Activated CD8-positive, alpha-beta memory T cell treated with anti-CD3 and anti-CD28 coated beads, Interleukin-2, amount 50 U/mL, for 4 hours (primary cell): ENCODE data around the gene CDKN1C.

Experiments used
- DNase-seq: peaks from one replicate; pipeline ENCODE4 v3.0.0-alpha.2; 2020

The CDKN1C gene

DNA sequence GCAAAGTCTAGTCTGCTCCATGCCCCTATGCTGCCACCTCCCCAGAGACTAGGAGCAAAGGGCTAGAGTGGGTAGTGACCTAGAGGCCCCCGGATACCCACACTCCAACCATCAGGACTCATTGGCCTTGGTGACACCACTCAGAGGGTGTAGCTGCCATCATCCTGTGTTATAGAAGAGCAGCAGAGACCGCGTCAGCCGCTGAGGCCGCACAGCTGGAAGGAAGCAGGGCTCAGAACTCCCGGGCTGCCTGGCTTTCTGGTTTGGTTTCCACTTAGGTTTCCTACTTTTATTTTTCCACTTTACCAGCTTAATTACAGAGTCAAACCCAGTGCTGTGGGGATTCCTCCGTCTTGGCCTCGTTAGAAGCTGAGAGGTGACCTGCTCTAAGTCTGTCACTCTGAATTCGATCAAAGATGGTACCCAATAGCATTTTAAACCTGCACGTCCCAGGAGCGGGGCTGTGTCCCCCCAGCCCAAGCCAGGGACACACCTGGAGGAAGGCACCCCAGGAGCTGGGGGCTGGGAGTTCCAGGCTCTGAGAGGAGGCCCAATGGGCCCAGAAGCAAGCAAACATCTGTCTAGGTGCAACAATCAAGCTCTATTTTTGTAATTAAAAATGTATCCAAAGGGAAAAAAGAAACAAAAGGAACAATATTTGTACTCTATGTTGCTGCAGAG, 2.1 kb upstream of the CDKN1C start:
- DNase-seq, result no peak

GRCh38 chr11:2886936-2887335, 1.4 kb upstream of the CDKN1C start:
- no peak for DNase-seq

DNA sequence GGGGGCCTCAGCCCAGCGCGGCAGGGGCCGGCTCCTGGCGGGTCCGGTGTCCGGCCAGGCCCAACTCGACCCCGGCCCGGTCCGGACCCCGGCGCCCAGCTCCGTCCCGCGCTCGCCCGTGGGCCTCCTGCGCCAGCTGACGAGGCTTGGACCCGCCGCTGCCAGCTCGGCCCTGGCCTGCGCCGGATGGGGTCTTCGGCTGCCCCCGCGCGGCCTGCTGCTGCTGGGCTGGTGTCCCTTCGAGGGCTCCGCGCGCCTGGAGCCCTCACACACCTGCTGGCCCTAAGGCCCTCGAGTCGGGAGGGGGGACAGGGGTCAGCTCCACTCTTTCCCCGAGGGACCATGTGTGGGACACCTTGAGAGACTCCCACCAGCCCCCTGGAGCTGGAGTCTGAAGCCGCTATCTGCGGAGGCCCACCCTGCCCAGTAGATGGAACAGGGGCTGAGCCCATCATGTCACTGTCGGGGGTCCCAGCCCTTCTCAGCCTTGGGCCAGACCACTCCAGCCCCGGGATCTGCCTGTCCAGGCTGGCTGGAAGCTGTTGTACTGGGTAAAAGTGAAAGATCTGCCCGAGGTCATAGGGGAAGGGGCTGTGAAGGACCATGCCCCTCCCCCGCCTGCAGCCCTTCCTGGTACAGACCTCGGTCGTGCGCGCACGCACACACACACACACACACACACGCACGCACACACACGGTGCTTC, 768 bp upstream of the CDKN1C start:
- DNase-seq, result no peak

DNA sequence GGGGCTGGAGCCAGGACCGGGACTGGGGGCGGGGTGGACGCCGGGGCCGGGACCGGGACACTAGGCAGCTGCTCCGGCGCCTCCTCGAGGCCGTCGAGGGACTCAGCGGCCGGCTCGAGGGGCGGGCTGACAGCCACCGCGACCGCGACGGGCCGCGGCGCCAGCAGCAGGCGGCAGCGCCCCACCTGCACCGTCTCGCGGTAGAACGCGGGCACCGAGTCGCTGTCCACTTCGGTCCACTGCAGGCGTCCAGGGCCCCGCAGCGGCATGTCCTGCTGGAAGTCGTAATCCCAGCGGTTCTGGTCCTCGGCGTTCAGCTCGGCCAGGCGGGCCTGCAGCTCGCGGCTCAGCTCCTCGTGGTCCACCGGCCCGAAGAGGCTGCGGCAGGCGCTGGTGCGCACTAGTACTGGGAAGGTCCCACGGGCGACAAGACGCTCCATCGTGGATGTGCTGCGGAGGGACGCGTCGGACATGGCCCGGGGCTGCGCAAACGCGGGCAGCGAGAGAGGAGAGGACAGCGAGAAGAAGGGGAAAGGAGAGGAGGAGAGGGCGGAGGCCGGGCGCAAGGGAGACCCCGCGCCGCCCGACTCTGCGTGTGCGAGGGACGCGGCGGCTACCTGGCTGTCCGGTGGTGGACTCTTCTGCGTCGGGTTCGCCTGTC, 428 bp downstream of the CDKN1C start:
- DNase-seq, result peak; percentile 36

DNA sequence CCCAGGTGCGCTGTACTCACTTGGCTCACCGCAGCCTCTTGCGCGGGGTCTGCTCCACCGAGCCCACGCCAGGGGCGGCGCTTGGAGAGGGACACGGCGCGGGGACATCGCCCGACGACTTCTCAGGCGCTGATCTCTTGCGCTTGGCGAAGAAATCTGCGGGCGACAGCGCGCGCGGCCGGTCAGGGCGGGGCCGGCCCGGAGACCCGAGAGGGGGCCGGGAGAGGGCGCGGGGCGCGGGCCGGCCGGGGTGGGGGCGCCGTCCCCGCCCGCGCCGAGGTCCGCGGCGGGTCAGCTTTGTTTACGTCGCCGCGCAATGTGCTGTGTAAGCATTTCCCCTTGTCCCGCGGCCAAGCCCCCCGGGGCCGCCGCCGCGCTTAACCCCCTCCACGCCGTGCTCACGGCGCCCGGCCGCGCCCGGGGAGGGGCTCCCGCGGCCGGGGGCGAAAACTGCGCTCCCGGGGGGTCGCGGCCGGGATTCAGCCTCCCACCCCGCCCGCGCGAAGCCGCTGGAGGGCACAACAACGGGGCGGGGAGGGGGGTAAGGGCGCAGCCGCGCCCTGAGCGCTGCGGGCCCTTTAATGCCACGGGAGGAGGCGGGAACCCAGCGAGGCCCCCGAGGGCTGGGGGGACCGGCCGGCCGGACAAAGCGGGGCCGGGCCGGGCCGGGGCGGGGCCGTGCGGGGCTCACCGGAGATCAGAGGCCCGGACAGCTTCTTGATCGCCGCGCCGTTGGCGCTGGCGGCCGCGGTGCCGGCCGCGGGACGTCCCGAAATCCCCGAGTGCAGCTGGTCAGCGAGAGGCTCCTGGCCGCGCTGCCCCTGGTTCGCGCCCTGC, 1.4 kb downstream of the CDKN1C start:
- no peak for DNase-seq

DNA sequence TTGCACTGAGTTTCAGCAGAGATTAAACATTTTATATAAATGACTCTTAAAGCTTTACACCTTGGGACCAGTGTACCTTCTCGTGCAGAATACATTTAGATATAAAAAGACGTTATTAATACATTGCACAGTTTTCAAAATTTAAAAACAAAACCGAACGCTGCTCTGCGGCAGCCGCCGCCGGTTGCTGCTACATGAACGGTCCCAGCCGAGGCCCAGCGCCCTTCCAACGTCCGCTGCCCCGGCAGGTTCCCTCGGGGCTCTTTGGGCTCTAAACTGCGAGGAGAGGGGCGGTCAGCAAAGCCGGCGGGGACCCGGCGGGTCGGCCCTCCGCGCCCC, 2.0 kb downstream of the CDKN1C start:
- no peak for DNase-seq

DNA sequence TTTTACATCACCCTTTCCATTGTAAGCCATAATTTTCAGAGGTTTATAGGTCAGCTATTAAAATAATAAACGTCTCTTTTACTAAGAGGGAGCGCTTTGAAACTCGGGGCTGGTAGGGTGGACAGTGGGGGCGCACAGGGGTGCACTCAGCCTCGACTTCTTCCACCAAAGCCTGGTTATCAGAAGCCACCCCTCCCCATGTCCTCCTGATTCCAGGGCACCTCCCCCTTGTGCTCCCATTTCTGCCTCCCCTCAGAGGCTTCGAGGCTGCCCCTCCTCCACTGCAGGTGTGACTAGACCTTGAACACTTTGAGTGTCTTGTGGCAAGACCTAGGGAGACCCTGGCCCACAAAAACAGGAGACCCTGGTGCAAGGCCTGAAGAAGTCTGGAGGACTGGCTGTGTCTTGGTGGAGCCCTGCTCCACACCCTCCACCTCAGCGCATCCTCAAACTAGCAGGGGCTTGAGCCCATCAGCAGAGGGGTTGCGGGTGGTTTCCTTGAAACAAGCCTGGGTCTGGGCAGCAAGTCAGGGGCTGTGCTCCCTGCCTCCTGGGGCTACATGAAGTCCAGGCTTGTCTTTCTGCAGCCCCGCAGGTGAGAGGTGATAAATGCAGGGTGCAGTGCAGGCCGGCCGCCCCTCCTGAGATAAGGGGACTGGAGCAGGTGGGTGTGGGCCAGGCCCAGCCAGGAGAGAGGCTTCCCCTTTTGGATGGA, 3.0 kb downstream of the CDKN1C start:
- DNase-seq, result no peak

GRCh38 chr11:2881981-2882375, 3.6 kb downstream of the CDKN1C start:
- no peak for DNase-seq

DNA sequence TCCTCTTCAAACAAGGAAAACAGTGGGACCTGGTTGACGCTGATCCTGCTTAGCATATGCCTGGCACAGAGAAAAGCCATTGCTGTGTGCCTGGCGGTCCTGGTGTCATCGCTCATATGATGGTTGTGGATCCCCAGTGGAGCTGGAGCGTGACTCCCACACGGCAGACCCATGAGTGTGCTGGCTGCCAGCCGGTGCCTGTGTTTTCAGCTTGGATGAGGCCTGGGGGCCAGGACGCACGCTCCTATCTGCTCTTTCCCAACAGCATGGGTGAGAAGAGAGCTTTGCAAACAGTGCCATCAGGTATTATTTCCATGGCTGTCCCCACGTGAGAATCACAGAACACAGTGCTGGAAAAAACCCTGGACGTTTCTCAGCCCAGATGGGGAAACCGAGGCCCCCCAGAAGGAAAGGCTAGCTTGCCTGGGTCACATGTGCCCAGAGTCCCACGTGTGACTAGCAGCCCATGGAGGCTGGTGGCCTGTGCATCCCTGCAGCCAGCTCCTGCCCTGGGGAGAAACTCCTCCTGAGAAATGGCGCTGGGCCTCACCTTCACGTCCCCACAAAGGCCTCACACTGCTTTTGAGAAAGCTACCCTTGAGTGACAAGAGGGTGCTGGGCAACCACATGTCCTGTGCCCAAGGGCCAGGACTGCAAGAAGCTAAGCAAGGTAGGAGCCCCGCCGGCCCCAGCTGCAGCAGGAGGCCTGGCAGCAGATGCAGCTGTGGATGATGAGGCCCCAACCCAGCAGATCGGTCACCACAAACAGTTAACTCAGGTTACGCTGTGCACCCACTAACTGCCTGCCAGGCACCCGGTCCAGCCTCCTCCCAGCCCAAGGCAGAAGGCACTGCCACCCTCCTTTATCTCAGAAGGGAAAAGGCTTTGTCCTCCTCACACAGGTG, 4.2 kb downstream of the CDKN1C start:
- DNase-seq, result no peak

DNA sequence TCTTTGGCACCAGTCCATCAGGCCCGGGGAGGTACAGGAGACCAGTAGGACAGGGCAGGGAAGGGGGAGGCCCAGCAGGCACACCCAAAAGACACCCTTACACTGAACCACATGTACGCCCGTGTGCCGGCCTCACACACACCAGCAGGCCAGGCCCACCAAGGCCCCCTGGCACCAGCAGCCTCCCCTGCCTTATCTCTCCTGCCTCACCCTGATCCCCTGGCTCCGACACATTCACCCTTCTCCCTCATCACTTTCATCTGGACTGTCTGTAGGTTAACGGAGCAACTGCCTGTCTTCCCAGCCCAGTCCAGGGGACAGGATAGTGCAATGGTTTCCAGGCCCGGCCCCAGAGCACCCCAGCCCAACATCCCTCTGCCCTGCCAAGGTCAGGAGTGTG, 4.9 kb downstream of the CDKN1C start:
- no peak for DNase-seq

DNA sequence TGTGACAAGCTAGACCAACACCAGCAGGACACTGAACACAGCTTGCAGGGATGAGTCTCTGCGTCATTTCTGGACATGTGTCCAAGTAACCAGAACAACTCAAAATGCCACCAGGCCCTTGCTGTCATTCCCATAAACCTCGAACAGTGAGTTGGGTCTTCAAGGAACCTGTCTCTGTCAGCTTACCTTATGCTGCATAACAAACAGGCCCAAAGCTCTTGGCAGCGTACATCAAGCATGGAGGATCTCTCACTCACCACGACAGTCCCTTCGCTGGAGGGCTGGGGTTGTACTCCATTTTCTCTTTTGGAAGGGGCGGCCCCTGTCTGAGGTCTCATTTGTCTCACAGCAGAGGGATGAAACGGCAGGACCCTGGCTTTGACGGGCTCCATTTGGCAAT, 6.8 kb downstream of the CDKN1C start:
- no peak for DNase-seq

GRCh38 chr11:2877474-2877873, 8.1 kb downstream of the CDKN1C start:
- no peak for DNase-seq

- no peak for DNase-seq
These were observed 10.6 kb downstream of the CDKN1C start for GRCh38 chr11:2874963-2875362.

DNA sequence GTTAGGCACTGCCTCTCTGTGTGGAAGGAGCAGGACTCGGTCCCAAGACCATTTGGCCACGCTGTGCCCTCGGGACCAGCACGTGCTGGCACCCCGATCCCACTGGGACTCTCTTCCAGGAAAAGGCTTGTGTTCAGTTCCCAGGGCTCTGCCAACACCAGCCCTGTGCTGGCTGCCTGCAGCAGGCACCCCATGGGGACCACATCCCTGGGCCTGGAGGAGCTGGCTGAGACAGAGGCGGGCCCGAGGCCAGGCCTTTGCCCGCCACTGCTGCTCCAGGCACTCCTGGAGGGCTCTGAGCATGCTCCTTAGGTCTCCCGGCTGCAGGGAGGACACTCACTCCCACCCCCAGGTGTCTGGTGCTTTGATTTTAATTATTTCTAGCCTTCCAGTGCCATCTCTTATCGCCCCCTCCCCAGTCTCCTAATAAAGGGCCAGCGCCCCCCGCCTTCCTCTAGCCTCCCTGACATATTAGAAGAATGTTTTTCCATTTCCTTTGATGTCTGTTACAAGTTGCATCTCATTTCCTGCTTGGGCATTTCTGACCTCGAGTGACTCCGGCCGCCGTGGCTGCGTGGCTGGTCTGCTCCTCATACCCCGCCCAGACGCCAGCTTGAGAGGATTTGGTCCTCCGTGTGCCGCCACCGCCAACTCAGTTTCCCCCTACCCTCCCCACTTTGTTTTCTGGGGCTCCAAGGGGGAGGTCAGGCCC, 14.4 kb downstream of the CDKN1C start:
- DNase-seq, result no peak

DNA sequence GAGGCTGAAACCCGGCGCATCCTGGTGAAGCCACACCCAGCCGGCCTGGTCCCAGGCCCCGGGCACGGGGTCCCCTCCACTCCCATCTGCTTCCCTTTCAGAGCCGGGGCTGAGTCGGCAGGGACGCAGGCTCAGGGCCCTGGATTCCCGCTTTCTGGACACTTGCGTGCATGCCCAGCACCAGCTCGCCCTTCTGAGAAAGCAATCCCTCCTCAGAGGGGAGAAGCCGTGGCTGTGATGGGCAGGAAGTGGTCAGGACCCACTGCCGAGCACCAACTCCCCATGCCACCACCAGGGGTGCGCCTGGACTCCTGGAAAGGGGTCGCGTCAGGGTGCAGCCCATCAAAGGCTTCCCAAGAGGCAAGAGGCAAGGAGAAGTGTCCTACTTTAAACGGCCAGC, 15.1 kb downstream of the CDKN1C start:
- DNase-seq, result no peak

GRCh38 chr11:2869561-2870427, 15.8 kb downstream of the CDKN1C start:
- no peak for DNase-seq

GRCh38 chr11:2869134-2869526, 16.4 kb downstream of the CDKN1C start:
- DNase-seq, result no peak

DNA sequence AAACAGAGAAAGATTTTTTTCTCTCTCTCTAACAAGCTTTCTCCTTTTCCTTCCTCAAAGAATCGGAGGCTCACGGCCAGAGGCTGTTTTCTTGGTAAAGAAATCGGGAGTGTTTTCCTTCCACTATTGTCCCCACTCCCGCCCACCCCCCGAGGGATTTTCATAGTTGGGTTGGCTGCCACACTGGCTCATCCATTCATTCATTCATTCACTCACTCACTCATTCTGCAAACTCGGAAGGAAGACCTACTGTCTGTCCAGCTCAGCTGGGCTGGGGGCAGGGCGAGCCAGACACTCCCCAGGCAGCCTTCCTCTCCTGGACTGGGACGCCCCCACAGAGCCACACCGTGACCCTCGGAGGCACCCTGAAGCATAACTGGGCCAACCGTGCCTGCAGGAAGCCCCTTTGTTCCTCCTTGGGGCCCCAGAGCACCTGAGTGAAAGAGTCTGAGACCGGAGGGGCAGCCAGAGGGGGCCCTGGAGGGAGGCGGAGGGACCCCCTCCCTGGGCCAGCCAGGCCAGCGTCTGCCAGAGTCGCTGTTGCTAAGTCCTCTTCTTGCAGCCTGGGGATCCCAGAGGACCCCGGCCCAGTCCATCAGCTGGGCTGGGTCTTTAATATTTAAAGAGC, 17.0 kb downstream of the CDKN1C start:
- no peak for DNase-seq

GRCh38 chr11:2867722-2868505, 17.7 kb downstream of the CDKN1C start:
- DNase-seq, result no peak
